ACC112 (cell line): ENCODE data around the gene GALNTL6.

Experiments used
- H2AFZ ChIP-seq: fragments of 200-600 bp; sonication (generic); one replicate; pipeline ENCODE4 v1.6.0; 2017; ENCODE audit warnings: antibody characterized with exemption, low read length; ENCODE audit not compliant: unreplicated experiment
- H3K27ac ChIP-seq: fragments of 200-600 bp; sonication (generic); 2 replicates; pipeline ENCODE4 v1.5.1; 2014; ENCODE audit warnings: low read depth, mild to moderate bottlenecking, antibody characterized with exemption, low read length, moderate library complexity
- H3K27me3 ChIP-seq: fragments of 200-600 bp; sonication (generic); 2 replicates; pipeline ENCODE4 v1.6.1; 2014; ENCODE audit warnings: mild to moderate bottlenecking, antibody characterized with exemption, low read length, moderate library complexity, mixed read lengths; ENCODE audit not compliant: insufficient read depth
- H3K36me3 ChIP-seq: fragments of 200-600 bp; sonication (generic); 2 replicates; pipeline ENCODE4 v1.6.1; 2016; ENCODE audit warnings: mild to moderate bottlenecking, antibody characterized with exemption, low read length, moderate library complexity, mixed read lengths; ENCODE audit not compliant: insufficient read depth
- H3K4me1 ChIP-seq: fragments of 200-600 bp; sonication (generic); one replicate; pipeline ENCODE4 v1.6.1; 2016; ENCODE audit warnings: low read length, mixed read lengths; ENCODE audit not compliant: insufficient read depth, unreplicated experiment, control insufficient read depth
- H3K4me3 ChIP-seq: fragments of 200-600 bp; sonication (generic); 2 replicates; pipeline ENCODE4 v1.5.1; 2014; ENCODE audit warnings: mild to moderate bottlenecking, low read depth, low read length
- H3K79me2 ChIP-seq: fragments of 200-600 bp; sonication (generic); one replicate; pipeline ENCODE4 v1.6.0; 2016; ENCODE audit warnings: low read length; ENCODE audit not compliant: control insufficient read depth, unreplicated experiment, insufficient read depth

Gene GALNTL6

GRCh38 chr4:171932238-171932637 is 119.0 kb downstream of the GALNTL6 start:
- Histone ChIP-seq H3K79me2 (no peaks in the 10 kb centered on the region), H3K27ac (no peak overlapping the region), H2AFZ (no peak overlapping the region), H3K4me3 (no peak overlapping the region), H3K4me1 (no peaks in the 10 kb centered on the region), H3K27me3 (no peaks in the 10 kb centered on the region), H3K36me3 (no peaks in the 10 kb centered on the region)

GRCh38 chr4:171940656-171941055 is 127.5 kb downstream of the GALNTL6 start:
- H3K27ac ChIP-seq = no peak overlapping the region
- H3K27me3 ChIP-seq = no peaks in the 10 kb centered on the region
- no peaks in the 10 kb centered on the region for H3K4me1 ChIP-seq
- no peaks in the 10 kb centered on the region for H3K79me2 ChIP-seq
- H3K36me3 ChIP-seq = no peaks in the 10 kb centered on the region
- no peak overlapping the region for H2AFZ ChIP-seq
- no peak overlapping the region for H3K4me3 ChIP-seq

DNA sequence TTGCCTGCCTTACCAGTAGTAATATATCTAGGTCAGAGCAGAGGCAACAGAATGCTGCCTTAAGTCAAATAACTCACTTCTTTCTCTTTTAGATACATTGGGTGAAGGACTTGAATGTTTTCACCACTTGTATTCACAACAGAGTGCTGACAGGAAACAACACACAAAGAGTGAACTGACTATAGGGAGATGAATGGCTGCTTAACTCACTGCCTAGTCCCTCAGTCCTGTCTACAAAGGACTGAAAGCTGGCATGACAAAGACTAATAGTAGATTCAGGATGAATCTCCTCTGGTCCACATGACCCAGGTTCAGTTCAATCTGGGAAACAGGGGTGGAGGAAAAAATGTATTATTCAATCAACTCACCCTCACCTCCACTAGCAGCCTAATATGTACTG is 134.2 kb downstream of the GALNTL6 start:
- no peaks in the 10 kb centered on the region for H3K27me3 ChIP-seq
- no peak overlapping the region for H3K4me3 ChIP-seq
- no peak overlapping the region for H2AFZ ChIP-seq

DNA sequence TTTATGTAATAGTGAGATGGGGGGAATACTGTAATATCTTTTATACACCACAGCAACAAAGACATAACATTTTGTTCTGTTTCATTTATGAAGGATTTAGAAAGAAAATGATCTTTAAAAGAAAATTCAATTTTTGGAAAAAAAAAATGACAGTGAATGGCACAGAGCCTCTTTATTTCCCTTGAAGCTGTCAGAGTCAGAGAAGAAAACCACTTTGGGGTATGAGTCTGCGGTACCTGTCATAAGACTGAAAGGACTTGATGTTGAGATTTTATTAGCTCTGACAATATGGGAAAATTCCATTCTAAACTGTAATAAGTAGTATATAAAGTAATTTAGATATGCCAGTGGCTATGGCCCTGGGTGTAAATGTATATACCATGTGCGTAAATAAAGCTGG is 134.8 kb downstream of the GALNTL6 start:
- H3K4me1 ChIP-seq = no peaks in the 10 kb centered on the region
- H2AFZ ChIP-seq = no peak overlapping the region
- H3K27ac ChIP-seq = no peak overlapping the region
- H3K4me3 ChIP-seq = no peak overlapping the region
- no peaks in the 10 kb centered on the region for H3K27me3 ChIP-seq
- H3K79me2 ChIP-seq = no peaks in the 10 kb centered on the region
- H3K36me3 ChIP-seq = no peaks in the 10 kb centered on the region

More for the DNA sequence above, 134.2 kb downstream of the GALNTL6 start:
- Histone ChIP-seq H3K79me2 (no peaks in the 10 kb centered on the region), H3K4me1 (no peaks in the 10 kb centered on the region), H3K36me3 (no peaks in the 10 kb centered on the region), H3K27ac (no peak overlapping the region)

- no peak overlapping the region for H2AFZ ChIP-seq
- no peak overlapping the region for H3K4me3 ChIP-seq
Measured at GRCh38 chr4:171954650-171955049, 141.4 kb downstream of the GALNTL6 start.

DNA sequence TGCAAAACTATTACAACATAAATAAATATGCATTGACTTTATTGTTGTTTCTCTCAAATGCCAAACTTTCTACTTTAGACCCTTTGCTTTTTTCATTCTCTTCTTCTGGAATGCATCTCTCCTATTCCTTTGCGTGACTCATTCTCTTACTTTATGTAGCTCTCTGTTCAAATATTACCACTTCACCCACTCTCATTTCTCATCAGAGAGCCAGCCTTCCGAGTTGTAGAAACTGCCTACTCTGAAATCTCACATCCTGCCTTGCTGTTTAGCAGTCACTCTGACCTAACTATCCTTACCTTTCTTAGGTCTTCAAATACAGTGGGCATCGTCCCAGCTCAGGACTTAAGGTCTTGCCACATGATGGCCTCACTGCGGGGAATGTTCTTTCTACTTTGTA is 143.5 kb downstream of the GALNTL6 start:
- no peaks in the 10 kb centered on the region for H3K36me3 ChIP-seq
- no peak overlapping the region for H3K4me3 ChIP-seq
- H2AFZ ChIP-seq = no peak overlapping the region
- H3K79me2 ChIP-seq = no peaks in the 10 kb centered on the region
- no peak overlapping the region for H3K27ac ChIP-seq
- no peaks in the 10 kb centered on the region for H3K27me3 ChIP-seq
- no peaks in the 10 kb centered on the region for H3K4me1 ChIP-seq

More at GRCh38 chr4:171954650-171955049, 141.4 kb downstream of the GALNTL6 start:
- no peak overlapping the region for H3K27ac ChIP-seq
- H3K27me3 ChIP-seq = no peaks in the 10 kb centered on the region
- H3K36me3 ChIP-seq = no peaks in the 10 kb centered on the region
- no peaks in the 10 kb centered on the region for H3K79me2 ChIP-seq
- no peaks in the 10 kb centered on the region for H3K4me1 ChIP-seq

- no peak overlapping the region for H2AFZ ChIP-seq
- no peaks in the 10 kb centered on the region for H3K79me2 ChIP-seq
- H3K36me3 ChIP-seq = no peaks in the 10 kb centered on the region
- no peak overlapping the region for H3K27ac ChIP-seq
- no peaks in the 10 kb centered on the region for H3K27me3 ChIP-seq
- H3K4me1 ChIP-seq = no peaks in the 10 kb centered on the region
- no peak overlapping the region for H3K4me3 ChIP-seq
Measured at GRCh38 chr4:171962110-171962509, 148.9 kb downstream of the GALNTL6 start.

DNA sequence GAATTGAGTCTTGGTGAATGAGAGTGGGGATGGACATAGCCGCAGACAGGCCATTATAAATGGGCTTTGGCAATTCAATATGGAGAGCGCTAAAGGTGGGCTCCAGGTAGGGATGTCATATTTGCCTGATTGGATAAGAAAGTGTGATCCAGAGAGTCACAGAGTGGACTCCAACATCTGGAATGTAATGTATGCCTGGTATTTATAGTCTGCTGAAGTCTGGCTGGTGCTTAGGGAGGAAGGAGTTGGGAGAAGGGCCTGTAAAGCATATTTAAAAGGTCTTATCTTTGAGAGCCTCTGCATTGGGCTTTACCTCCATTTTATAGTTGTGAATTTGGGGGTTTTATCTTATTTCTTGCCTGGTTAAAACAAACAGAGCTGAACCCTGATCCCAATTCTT is 153.2 kb downstream of the GALNTL6 start:
- Histone ChIP-seq H3K27ac (no peak overlapping the region), H2AFZ (no peak overlapping the region), H3K4me3 (no peak overlapping the region), H3K79me2 (no peaks in the 10 kb centered on the region), H3K36me3 (no peaks in the 10 kb centered on the region), H3K27me3 (no peaks in the 10 kb centered on the region), H3K4me1 (no peaks in the 10 kb centered on the region)

GRCh38 chr4:171978216-171978615 is 165.0 kb downstream of the GALNTL6 start:
- Histone ChIP-seq H2AFZ (no peak overlapping the region), H3K27me3 (no peaks in the 10 kb centered on the region), H3K36me3 (no peaks in the 10 kb centered on the region), H3K79me2 (no peaks in the 10 kb centered on the region), H3K4me3 (no peak overlapping the region), H3K4me1 (no peaks in the 10 kb centered on the region), H3K27ac (no peak overlapping the region)

- Histone ChIP-seq H3K27me3 (no peaks in the 10 kb centered on the region), H3K79me2 (no peaks in the 10 kb centered on the region), H3K27ac (no peak overlapping the region), H3K36me3 (no peaks in the 10 kb centered on the region), H3K4me3 (no peak overlapping the region), H3K4me1 (no peaks in the 10 kb centered on the region), H2AFZ (no peak overlapping the region)
Measured at GRCh38 chr4:171979461-171979860, 166.3 kb downstream of the GALNTL6 start.

DNA sequence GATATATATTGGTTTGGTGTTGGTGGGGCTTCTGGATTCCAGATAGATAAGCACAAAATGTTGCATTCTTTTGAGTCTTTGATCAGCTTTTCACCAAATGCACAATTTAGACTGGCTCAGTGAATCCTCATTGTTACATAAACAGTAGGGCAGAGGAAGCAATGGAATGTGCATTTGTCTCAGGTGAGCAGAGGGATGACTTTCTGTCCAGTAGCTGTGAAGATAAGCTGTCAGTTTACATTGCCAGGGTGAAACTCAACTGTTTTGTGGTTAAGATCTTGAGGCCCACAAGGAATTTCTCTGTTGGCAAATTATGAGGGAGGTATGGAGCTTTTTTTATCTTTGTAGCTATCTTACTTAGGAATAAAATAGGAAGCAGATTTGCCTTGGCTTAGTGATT is 168.0 kb downstream of the GALNTL6 start:
- Histone ChIP-seq H3K4me1 (no peaks in the 10 kb centered on the region), H3K36me3 (no peaks in the 10 kb centered on the region), H2AFZ (no peak overlapping the region)

More for the DNA sequence above, 168.0 kb downstream of the GALNTL6 start:
- no peaks in the 10 kb centered on the region for H3K79me2 ChIP-seq
- H3K4me3 ChIP-seq = no peak overlapping the region
- H3K27me3 ChIP-seq = no peaks in the 10 kb centered on the region
- no peak overlapping the region for H3K27ac ChIP-seq
